ENCODE results near the gene EEIG1. TPM values are rescaled to one million over a fixed set of nuclear protein-coding genes. Genes with fewer than 3 reads are reported as not detected.

EEIG1 gene
- total and polyA plus RNA-seq, 9 of the 15 experiments (the other 6 are each of a cell fraction or from before 2014, with no cell fraction given): 0.17 to 16.7 (median 3.6) TPM

DNA sequence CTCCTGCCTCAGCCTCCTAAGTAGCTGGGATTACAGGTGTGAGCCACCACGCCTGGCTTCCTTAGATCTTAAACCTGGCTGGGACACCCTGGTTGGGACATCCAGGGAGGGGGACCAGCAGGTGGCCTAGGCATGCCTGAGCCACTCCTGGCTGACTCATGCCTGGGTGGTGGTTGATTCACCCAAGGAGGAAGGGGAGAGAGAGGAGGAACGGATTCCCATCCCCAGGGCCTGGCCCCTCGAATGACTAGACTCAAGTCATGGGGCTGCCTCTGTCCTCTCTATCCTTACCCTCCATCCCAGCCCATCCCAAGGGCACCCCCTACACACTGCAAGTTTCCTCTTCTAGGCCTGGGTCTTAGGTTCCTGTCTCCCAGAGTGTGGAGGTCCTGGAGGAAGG lies 12.7 kb downstream of the EEIG1 start (continued):
- TF ChIP-seq SMAD4 (CRISPR knock-in tag; conservative IDR thresholded peaks at IDR 0.05) (no peak), RREB1 (CRISPR knock-in tag; IDR thresholded peaks at IDR 0.05) (0 out of 2 replicates have a peak, but pooled peaks have one; percentile 40), ZBTB40 (IDR thresholded peaks at IDR 0.05) (no peak), ZBTB40 (CRISPR knock-in tag; IDR thresholded peaks at IDR 0.05) (no peak), HNRNPLL (IDR thresholded peaks at IDR 0.05; ENCODE audit: low read depth, low read length, poor library complexity, severe bottlenecking) (no peak), PHF20 (IDR thresholded peaks at IDR 0.05; ENCODE audit: partially characterized antibody) (no peak), ZNF511 (CRISPR knock-in tag; IDR thresholded peaks at IDR 0.05) (no peak), RCOR1 (IDR thresholded peaks at IDR 0.05; ENCODE audit: borderline replicate concordance in 1 of 2, low read depth in 2 of 2, low read length in 2 of 2) (peak in 1 of 2 experiments; percentile 38; a peak in 1 of 4 replicates)
- TF ChIP-seq, protein P1, sequence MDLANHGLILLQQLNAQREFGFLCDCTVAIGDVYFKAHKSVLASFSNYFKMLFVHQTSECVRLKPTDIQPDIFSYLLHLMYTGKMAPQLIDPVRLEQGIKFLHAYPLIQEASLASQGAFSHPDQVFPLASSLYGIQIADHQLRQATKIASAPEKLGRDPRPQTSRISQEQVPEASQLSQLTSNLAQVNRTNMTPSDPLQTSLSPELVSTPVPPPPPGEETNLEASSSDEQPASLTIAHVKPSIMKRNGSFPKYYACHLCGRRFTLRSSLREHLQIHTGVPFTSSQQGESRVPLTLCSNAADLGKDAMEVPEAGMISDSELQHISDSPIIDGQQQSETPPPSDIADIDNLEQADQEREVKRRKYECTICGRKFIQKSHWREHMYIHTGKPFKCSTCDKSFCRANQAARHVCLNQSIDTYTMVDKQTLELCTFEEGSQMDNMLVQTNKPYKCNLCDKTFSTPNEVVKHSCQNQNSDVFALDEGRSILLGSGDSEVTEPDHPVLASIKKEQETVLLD (IDR thresholded peaks at IDR 0.05): no peak

Data from K562 (cell line).